NCI-H187 treated with DMSO at 0.1 percent for 48 hours (cell line): ENCODE data around the gene ZNF516.

Experiments
- DNase-seq: peaks from one replicate; lab custom pipeline; 2025; lab: John Stamatoyannopoulos, UW

The ZNF516 gene

DNA sequence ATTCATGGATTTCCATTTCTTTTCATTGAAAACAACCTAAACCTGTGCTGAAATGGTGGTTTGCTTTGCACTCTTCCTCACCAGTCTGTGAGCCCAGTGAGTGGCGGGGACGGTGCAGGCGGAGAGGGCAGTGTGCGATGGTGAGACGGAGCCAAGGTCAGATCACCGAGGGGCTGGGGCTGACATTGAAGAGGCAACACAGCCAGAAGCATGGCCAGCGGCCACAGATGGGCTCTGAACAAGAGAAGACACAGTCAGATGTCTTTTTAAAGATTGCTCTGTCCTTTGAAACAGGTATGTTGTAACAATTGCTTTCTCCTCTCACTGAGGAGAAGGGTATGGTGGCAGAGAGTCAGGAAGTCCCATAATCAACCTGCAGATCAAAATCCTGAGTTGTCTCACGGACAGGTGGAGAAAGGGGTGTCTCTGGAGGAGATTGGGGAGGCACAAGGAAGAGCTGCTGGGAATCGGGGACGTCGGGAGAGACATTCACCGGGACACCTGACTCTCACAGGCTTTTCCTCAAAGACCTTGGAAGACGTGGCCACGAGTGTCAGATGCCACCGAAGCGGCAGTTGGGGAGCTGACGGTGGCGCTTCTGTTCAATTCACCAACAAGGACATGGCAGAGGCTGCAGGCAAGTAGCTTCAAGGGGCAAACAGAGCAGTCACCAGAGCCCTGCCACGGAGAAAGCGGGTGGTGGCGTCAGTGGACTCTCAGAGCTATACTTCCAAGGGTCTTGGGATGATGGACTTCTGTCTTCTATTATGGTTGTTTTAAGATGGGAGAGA, 12.1 kb upstream of the ZNF516 start:
- DNase-seq, result no peak

GRCh38 chr18:76506395-76506794, 11.4 kb upstream of the ZNF516 start:
- no peak for DNase-seq

DNA sequence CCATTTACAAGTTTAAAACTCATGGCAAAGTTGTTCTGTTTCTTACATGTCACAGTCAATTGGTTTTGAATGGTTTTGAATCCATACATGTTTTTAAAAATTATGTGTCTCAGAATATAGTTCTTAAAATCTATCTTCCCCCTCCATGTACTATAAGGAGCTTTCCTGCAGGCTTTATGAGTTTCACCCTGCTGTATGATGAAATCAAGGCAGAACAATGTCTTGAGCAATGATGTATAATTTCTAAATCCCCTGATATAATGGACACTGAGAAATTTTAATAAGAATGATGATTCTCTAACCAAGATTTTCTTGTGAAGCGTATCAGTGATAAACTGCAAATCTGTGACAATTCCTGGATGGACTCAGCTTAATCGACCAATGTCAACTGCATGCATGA, 10.6 kb upstream of the ZNF516 start:
- no peak for DNase-seq

- DNase-seq, result no peak
These were observed 9.7 kb upstream of the ZNF516 start for GRCh38 chr18:76504749-76505148.

- DNase-seq, result no peak
These were observed 8.8 kb upstream of the ZNF516 start for GRCh38 chr18:76503649-76504386.

- no peak for DNase-seq
These were observed 7.5 kb upstream of the ZNF516 start for GRCh38 chr18:76502551-76502950.

DNA sequence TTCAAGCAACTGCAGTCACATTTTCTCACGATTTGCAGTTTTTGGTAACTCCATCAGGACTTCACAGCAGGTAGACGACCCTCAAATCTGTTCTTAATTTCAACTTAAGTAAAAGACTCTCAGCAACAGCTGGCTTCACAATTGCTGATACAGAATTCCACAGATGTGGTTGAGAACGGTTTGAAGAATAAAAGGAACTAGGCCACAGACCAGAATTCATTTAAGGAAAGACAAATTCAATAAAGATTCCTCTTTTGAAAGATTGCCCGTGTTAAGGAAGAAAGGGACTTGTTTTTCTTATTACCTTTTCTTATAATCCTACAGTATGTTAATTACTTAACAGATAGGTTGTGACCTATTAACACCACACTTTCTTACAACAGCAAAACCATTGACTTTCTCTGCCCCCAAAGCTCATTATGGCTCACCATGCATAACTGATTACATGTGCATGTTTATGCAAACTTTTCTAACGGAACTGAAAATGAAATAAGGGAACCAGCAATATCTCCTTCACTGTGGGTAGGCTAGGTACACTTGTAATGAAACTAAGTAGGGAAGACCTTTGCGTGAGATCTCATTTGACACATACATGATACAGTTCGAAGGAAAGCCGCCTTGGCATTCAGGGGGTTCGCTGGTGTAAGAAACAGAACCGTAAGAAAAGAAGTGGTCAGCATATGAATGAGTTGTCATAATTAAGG, 4.7 kb upstream of the ZNF516 start:
- no peak for DNase-seq

GRCh38 chr18:76499021-76499420, 4.0 kb upstream of the ZNF516 start:
- DNase-seq, result no peak

- no peak for DNase-seq
These were observed 3.0 kb upstream of the ZNF516 start for GRCh38 chr18:76498064-76498463.

DNA sequence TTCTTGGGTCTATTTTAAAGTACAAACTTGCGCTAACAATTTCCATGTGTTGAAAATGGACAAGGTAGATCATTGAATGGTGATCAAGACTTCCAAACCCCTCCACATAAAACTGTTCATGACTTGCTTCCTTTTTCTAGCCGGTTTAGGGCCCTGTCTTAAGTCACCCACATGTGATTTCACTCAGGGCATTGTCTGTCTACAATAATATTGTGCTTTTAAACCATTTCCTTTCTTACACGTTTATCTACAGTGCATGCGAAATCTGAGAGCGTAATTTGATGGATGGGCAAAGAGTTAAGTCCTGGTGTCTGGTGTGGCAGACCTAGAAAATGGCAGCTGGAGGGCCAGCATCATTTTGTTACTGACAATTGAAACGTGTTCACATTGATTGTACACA, 2.0 kb upstream of the ZNF516 start:
- no peak for DNase-seq

- DNase-seq, result no peak
These were observed 1.3 kb upstream of the ZNF516 start for GRCh38 chr18:76496194-76496890.

DNA sequence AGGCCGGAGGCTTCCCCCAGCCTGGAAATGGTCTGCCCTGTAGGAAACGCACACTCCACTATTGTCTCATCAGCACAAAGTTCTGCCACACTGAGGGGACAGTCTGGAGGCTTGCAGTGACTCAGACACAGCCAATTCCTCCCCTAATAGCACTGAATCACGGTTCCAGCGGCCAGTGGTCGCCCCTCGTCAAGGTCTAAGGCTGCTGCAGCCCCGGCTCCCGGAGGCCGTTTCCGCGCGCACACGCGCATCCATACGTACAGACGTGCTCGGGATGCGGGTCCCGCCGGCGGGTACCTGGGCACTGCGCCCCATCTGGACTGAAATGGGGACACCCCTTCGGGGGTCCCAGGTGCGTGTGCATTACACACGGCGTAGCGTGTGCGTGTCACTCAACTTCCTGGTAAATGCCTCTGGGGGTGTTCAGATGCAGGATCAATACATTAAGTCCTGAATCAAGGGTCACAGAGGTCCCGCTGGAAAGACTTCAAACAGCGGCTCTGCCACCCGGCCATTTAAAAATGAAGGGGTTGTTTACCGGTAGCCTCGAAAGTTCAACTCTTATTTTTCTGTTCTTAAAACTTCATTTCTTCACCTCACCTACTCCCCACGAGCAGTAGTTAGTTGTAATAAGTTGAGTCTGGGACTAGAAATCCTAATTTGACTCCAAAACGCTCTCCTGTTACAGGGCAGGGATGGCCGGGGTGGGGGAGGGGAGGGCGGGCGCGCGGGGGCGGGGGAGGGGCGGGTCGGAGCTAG, 572 bp upstream of the ZNF516 start:
- DNase-seq, result no peak

DNA sequence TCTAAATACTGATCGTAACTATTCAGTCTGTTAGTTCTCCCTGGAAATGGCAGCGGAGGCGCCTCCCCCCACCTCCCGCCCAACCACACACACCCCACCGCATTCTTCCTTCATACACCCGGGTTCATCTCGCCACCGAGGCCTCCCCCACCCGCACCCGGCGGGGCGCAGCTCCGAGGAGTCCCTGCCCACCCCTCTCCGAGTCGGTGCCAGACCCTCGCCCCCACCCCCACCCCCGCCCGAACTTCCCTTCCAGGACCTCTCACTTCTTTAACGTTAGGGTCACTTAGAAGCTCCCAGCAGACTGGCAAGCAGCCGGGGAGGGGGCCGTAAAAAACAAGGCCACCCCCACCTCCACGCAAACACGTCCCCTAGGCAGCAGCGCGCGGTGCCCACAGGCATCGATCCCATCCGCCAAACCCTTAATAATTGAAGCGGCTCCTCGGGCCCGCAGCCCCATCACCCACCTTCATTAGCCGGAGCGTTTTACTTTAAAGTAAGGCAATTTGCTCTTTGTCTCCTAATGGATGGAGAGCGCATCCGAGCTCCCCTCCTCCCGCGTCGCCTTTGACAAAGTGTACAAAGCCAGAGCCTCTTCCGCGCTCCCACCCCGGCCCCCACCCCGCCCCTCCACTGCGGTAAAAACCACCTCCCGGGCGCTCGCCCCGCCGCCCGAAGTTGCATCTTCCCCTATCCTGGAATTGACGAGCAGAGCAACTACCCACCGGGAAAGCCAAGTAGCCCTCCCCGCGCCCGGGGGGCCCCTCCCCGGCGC, 624 bp downstream of the ZNF516 start:
- no peak for DNase-seq

GRCh38 chr18:76493213-76494161, 1.6 kb downstream of the ZNF516 start:
- DNase-seq, result no peak

DNA sequence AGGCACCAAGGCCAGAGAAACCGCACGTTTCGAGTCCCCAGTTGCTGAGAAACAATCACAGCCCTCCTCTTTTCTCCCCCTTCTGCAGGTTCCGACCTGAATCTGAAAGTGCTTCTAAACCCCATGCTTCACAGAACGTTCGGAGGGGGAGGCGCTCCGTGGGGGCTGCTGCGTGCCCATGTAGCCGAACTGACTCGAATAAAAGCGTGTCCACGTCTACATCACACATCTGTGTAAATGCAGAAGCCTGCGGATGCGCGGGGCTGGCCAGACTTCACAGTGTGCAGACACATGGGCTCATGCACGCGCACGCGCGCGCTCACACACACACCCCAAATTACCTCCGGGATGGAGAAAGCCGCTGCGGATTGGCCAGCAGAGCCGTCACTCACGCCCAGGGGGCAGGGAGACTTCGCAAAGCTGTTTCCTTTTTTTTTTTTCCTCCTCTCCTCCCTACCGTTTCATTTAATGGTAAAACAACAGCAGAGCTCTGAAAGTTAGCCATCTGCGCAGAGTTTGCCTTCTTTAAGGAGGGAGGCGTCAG, 2.3 kb downstream of the ZNF516 start:
- DNase-seq, result peak; percentile 54

- DNase-seq, result no peak
These were observed 3.0 kb downstream of the ZNF516 start for GRCh38 chr18:76491776-76492668.

- DNase-seq, result no peak
These were observed 3.6 kb downstream of the ZNF516 start for GRCh38 chr18:76491473-76491775.

DNA sequence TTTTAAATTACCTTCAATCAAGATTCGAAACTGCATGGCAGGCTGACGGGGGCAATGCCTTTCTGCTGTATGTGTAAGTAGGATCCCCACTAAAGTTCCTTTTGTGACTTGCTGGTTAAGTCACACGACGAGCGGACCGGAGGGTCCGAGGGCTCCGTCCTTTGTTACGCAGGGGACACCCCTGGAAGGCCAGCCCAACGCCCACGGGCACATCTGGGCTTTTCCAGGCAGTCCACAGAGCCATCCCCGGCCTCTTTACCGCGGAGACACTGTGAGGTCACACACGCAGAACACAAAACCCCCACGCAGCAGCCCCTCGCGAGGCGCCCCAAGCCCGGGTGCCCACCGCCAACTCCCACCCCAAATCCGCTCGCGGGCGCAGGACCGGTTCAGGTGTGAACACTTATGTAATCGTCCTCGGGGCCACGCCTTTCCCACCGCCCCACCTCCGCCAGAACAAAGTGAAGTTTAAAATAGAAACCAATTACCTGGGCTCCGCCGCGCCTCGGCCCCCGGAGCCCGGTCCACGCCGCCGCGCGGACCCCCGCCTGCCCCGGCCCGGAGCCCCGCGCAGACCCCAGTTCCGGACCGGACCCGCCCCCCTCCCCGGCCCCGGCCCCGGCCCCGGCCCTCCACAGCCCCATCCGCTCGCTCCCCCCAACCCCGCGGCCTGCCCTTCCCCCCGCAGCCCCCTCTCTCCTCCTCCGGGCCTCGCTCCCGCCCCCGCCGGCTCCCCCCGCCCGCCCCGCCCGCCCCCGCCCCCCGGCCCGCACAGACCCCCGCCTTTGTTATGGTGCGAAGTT, 4.2 kb downstream of the ZNF516 start:
- no peak for DNase-seq
